Measurements from ENCODE around the gene S100A8.

The S100A8 gene

DNA sequence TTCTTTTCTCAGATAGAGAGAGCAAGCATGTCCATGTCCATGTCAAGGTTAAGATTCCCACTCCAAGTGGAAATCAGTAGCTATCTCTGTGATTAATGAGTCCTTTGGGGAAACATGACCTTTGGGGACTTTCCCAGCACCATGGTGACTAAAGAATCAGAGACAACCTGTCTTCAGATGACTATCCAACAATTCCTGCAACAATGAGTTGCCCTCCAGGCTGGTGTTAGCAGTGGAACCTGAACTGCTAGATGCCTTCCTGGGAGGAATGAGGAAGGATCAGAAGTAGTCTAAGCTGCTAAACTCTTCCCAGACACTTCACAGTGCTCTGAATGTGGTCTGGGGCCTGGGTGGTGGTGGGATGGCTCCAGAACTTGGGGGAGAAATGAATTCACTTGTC lies 26.7 kb downstream of the S100A8 start:
- no peaks in the 10 kb centered on the region for H3K36me3 ChIP-seq (ENCODE audit: low read length)
- H3K9me3 ChIP-seq (ENCODE audit: insufficient read depth, low read length), result no peaks in the 10 kb centered on the region
- no peak overlapping the region for H3K4me3 ChIP-seq (ENCODE audit: insufficient read depth, low read length, poor library complexity, severe bottlenecking)
- H3K27ac ChIP-seq (ENCODE audit: low read depth, low read length), result no peak overlapping the region
- no peaks in the 10 kb centered on the region for H3K79me2 ChIP-seq (ENCODE audit: insufficient read depth, low read length)
- no peak for TF ChIP-seq EZH2phosphoT487 (conservative IDR thresholded peaks at IDR 0.05; ENCODE audit: low read length)
- no peak for TF ChIP-seq CTCF (IDR thresholded peaks at IDR 0.05; ENCODE audit: insufficient read depth, low read length, poor library complexity, severe bottlenecking)
- no peak overlapping the region for H3K9ac ChIP-seq (ENCODE audit: low read length)
- H3F3A ChIP-seq (ENCODE audit: insufficient read depth), result no peaks in the 10 kb centered on the region
- no peaks in the 10 kb centered on the region for H4K20me1 ChIP-seq (ENCODE audit: low read depth, low read length)
- no peaks in the 10 kb centered on the region for H3K27me3 ChIP-seq (ENCODE audit: low read length)
- no peak overlapping the region for H3K4me2 ChIP-seq (ENCODE audit: low read depth, low read length, poor library complexity, severe bottlenecking)
- H2AFZ ChIP-seq (ENCODE audit: low read depth, low read length, severe bottlenecking), result no peak overlapping the region
- H3K9me2 ChIP-seq (replicated peaks; ENCODE audit: insufficient read depth, low read length), result no peaks in the 10 kb centered on the region

GRCh38 chr1:153363641-153364040 lies 27.2 kb downstream of the S100A8 start:
- H3K4me3 ChIP-seq (ENCODE audit: insufficient read depth, low read length, poor library complexity, severe bottlenecking), result no peak overlapping the region
- H3F3A ChIP-seq (ENCODE audit: insufficient read depth), result no peaks in the 10 kb centered on the region

DNA sequence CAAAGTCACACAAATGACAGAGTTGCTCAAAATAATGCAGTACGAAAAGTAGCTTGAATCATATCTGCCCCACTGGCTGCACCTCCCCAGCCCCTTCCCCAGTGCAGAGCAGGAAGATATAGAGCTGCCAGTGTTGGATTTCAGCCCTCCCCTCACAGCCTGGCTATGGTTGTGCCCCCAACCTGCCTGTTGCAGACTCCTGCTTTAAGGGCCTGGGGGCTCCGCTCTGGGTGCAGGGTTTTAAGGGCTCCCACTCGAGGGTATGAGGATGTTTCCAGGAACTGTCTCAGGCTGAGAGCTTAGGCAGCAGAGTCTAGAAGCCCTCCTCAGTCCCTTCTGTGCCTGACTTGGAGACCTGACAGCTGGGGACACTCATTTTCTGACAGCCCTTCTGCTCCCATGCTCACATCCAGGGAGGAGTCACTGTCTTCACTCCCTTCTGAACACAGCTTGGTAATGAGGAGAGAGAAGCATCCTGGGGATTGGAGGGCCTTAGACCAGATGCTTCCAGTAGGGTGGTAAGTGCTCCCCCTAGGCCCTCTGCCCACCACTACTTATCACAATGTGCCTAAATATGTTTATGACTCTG lies 28.6 kb downstream of the S100A8 start:
- no peaks in the 10 kb centered on the region for H3F3A ChIP-seq (ENCODE audit: insufficient read depth)
- H3K36me3 ChIP-seq (ENCODE audit: low read length), result no peaks in the 10 kb centered on the region
- TF ChIP-seq CTCF (IDR thresholded peaks at IDR 0.05; ENCODE audit: insufficient read depth, low read length, poor library complexity, severe bottlenecking) (no peak), EZH2phosphoT487 (conservative IDR thresholded peaks at IDR 0.05; ENCODE audit: low read length) (no peak)
- H4K20me1 ChIP-seq (ENCODE audit: low read depth, low read length), result no peaks in the 10 kb centered on the region
- H3K4me2 ChIP-seq (ENCODE audit: low read depth, low read length, poor library complexity, severe bottlenecking), result no peak overlapping the region
- no peaks in the 10 kb centered on the region for H3K27me3 ChIP-seq (ENCODE audit: low read length)
- no peak overlapping the region for H3K9ac ChIP-seq (ENCODE audit: low read length)
- H3K4me3 ChIP-seq (ENCODE audit: insufficient read depth, low read length, poor library complexity, severe bottlenecking), result no peak overlapping the region
- no peaks in the 10 kb centered on the region for H3K79me2 ChIP-seq (ENCODE audit: insufficient read depth, low read length)
- no peak overlapping the region for H3K27ac ChIP-seq (ENCODE audit: low read depth, low read length)
- no peaks in the 10 kb centered on the region for H3K9me3 ChIP-seq (ENCODE audit: insufficient read depth, low read length)
- no peaks in the 10 kb centered on the region for H3K9me2 ChIP-seq (replicated peaks; ENCODE audit: insufficient read depth, low read length)
- H2AFZ ChIP-seq (ENCODE audit: low read depth, low read length, severe bottlenecking), result no peak overlapping the region

More at GRCh38 chr1:153363641-153364040, 27.2 kb downstream of the S100A8 start:
- H3K79me2 ChIP-seq (ENCODE audit: insufficient read depth, low read length), result no peaks in the 10 kb centered on the region
- H3K9ac ChIP-seq (ENCODE audit: low read length), result no peak overlapping the region
- no peak overlapping the region for H2AFZ ChIP-seq (ENCODE audit: low read depth, low read length, severe bottlenecking)
- no peak overlapping the region for H3K4me2 ChIP-seq (ENCODE audit: low read depth, low read length, poor library complexity, severe bottlenecking)
- H3K27ac ChIP-seq (ENCODE audit: low read depth, low read length), result no peak overlapping the region
- no peaks in the 10 kb centered on the region for H3K9me3 ChIP-seq (ENCODE audit: insufficient read depth, low read length)
- H3K27me3 ChIP-seq (ENCODE audit: low read length), result no peaks in the 10 kb centered on the region
- no peaks in the 10 kb centered on the region for H4K20me1 ChIP-seq (ENCODE audit: low read depth, low read length)
- no peaks in the 10 kb centered on the region for H3K36me3 ChIP-seq (ENCODE audit: low read length)
- no peaks in the 10 kb centered on the region for H3K9me2 ChIP-seq (replicated peaks; ENCODE audit: insufficient read depth, low read length)
- no peak for TF ChIP-seq CTCF (IDR thresholded peaks at IDR 0.05; ENCODE audit: insufficient read depth, low read length, poor library complexity, severe bottlenecking)
- TF ChIP-seq EZH2phosphoT487 (conservative IDR thresholded peaks at IDR 0.05; ENCODE audit: low read length), result no peak
